OCI-LY3 (cell line): ENCODE data around the gene SHROOM3.
A peak's percentile ranks its signal among the peaks of the same experiment; 100 is the strongest.
"Not testable (repeated sequence)": the region's sequence is repeated elsewhere in the genome, so short reads cannot be mapped to it uniquely, and the experiment has no call there.

Experiments used
- H2AFZ ChIP-seq: fragments of 200-600, 300-600 bp; shearing (Covaris generic); 2 replicates; pipeline ENCODE4 v1.6.0; 2014; ENCODE audit warnings: antibody characterized with exemption, low read depth, low read length
- H3K27ac ChIP-seq: fragments of 200-600, 300-600 bp; sonication (generic); 2 replicates; pipeline ENCODE4 v1.5.1; 2014; ENCODE audit warnings: mild to moderate bottlenecking, low read length, moderate library complexity, mixed read lengths
- H3K27me3 ChIP-seq: fragments of 200-600, 300-600 bp; sonication (generic); 2 replicates; pipeline ENCODE4 v1.6.1; 2014; ENCODE audit warnings: low read depth, low read length, mixed read lengths
- H3K36me3 ChIP-seq: fragments of 200-600, 300-600 bp; sonication (generic); replicated peaks from 2 replicates; pipeline ENCODE3; 2014; ENCODE audit warnings: low read depth, low read length, mixed read lengths
- H3K4me1 ChIP-seq: fragments of 300-600, 200-600 bp; sonication (generic); 2 replicates; pipeline ENCODE4 v1.6.1; 2014; ENCODE audit warnings: low read length, mixed read lengths
- H3K4me2 ChIP-seq: fragments of 200-600, 300-600 bp; sonication (generic); 2 replicates; pipeline ENCODE4 v1.6.1; 2014; ENCODE audit warnings: low read length, mixed read lengths
- H3K4me3 ChIP-seq: fragments of 300-600, 200-600 bp; sonication (generic); 2 replicates; pipeline ENCODE4 v1.5.1; 2014; ENCODE audit warnings: antibody characterized with exemption, mild to moderate bottlenecking, low read length, moderate library complexity
- H3K79me2 ChIP-seq: fragments of 300-600, 200-600 bp; shearing (Covaris generic); 2 replicates; pipeline ENCODE4 v1.6.1; 2014; ENCODE audit warnings: mild to moderate bottlenecking, low read length, mixed read lengths
- H3K9ac ChIP-seq: fragments of 300-600, 200-600 bp; shearing (Covaris generic); 2 replicates; pipeline ENCODE4 v1.6.0; 2014; ENCODE audit warnings: mild to moderate bottlenecking, low read length, moderate library complexity
- H3K9me3 ChIP-seq: fragments of 200-600, 300-600 bp; shearing (Covaris generic); 2 replicates; pipeline ENCODE4 v1.6.1; 2014; ENCODE audit warnings: low read length, mixed read lengths; ENCODE audit not compliant: insufficient read depth
- H4K20me1 ChIP-seq: fragments of 200-600, 300-600 bp; sonication (generic); 2 replicates; pipeline ENCODE4 v1.6.1; 2016; ENCODE audit warnings: low read length, mixed read lengths; ENCODE audit not compliant: insufficient read depth
- CTCF ChIP-seq: fragments of 200-600, 300-600 bp; sonication (generic); IDR thresholded peaks from 2 replicates; pipeline ENCODE4 v1.5.1; 2014; ENCODE audit warnings: antibody characterized with exemption, low read length, low read depth
- EZH2phosphoT487 ChIP-seq: fragments of 200-600 bp; shearing (Covaris generic); IDR thresholded peaks from 2 replicates; pipeline ENCODE4 v1.6.1; 2018; ENCODE audit warnings: antibody characterized with exemption, mixed run types, low read depth

Gene SHROOM3

GRCh38 chr4:76718021-76718420 lies 283.0 kb downstream of the SHROOM3 start:
- no peak for TF ChIP-seq CTCF
- TF ChIP-seq EZH2phosphoT487, result no peak

GRCh38 chr4:76718831-76719230 lies 283.8 kb downstream of the SHROOM3 start:
- H3K27ac ChIP-seq, result no peak overlapping the region
- 0 out of 2 replicates have a peak, but pooled peaks cover 6% of the 10 kb centered on the region for H3K27me3 ChIP-seq
- H3K9me3 ChIP-seq, result no peaks in the 10 kb centered on the region
- H4K20me1 ChIP-seq, result no peaks in the 10 kb centered on the region
- H3K4me1 ChIP-seq, result peaks cover 49% of the 10 kb centered on the region
- no peaks in the 10 kb centered on the region for H3K79me2 ChIP-seq
- no peak overlapping the region for H2AFZ ChIP-seq
- no peak for TF ChIP-seq CTCF
- TF ChIP-seq EZH2phosphoT487, result no peak
- H3K36me3 ChIP-seq, result no peaks in the 10 kb centered on the region
- H3K4me2 ChIP-seq, result 0 out of 2 replicates have a peak overlapping the region, but pooled peaks have one; percentile 1
- H3K9ac ChIP-seq, result no peak overlapping the region
- H3K4me3 ChIP-seq, result no peak overlapping the region

More at GRCh38 chr4:76718021-76718420, 283.0 kb downstream of the SHROOM3 start:
- Histone ChIP-seq H3K27ac (no peak overlapping the region), H3K4me3 (no peak overlapping the region), H4K20me1 (no peaks in the 10 kb centered on the region), H3K9me3 (no peaks in the 10 kb centered on the region), H2AFZ (no peak overlapping the region), H3K27me3 (0 out of 2 replicates have a peak, but pooled peaks cover 6% of the 10 kb centered on the region), H3K4me2 (no peak overlapping the region), H3K9ac (no peak overlapping the region), H3K79me2 (no peaks in the 10 kb centered on the region), H3K4me1 (peaks cover 41% of the 10 kb centered on the region), H3K36me3 (no peaks in the 10 kb centered on the region)

GRCh38 chr4:76720121-76720520 lies 285.1 kb downstream of the SHROOM3 start:
- H3K9ac ChIP-seq, result no peak overlapping the region
- H3K27ac ChIP-seq, result no peak overlapping the region
- H3K27me3 ChIP-seq, result 0 out of 2 replicates have a peak, but pooled peaks cover 6% of the 10 kb centered on the region
- TF ChIP-seq EZH2phosphoT487 (no peak), CTCF (no peak)
- H3K4me2 ChIP-seq, result no peak overlapping the region
- peaks cover 54% of the 10 kb centered on the region for H3K4me1 ChIP-seq
- H3K9me3 ChIP-seq, result no peaks in the 10 kb centered on the region
- H4K20me1 ChIP-seq, result no peaks in the 10 kb centered on the region
- no peaks in the 10 kb centered on the region for H3K79me2 ChIP-seq
- H2AFZ ChIP-seq, result no peak overlapping the region
- no peaks in the 10 kb centered on the region for H3K36me3 ChIP-seq
- H3K4me3 ChIP-seq, result no peak overlapping the region

GRCh38 chr4:76722146-76722545 lies 287.1 kb downstream of the SHROOM3 start:
- not testable (repeated sequence) for H3K4me2 ChIP-seq, H3K27ac ChIP-seq, H3K27me3 ChIP-seq, H3K36me3 ChIP-seq, H3K9me3 ChIP-seq, H3K9ac ChIP-seq, H2AFZ ChIP-seq, H3K79me2 ChIP-seq, H4K20me1 ChIP-seq, H3K4me3 ChIP-seq
- H3K4me1 ChIP-seq, result peaks cover 37% of the 10 kb centered on the region
